GM12891 (cell line): ENCODE measurements around the gene PTN.

Source experiments
- POLR2AphosphoS5 ChIP-seq: IDR thresholded peaks from 2 replicates; pipeline ENCODE4 v1.6.1; 2011; ENCODE audit warnings: low read depth, low read length, control low read depth
- TAF1 ChIP-seq: IDR thresholded peaks from 2 replicates; pipeline ENCODE4 v1.6.1; 2011; ENCODE audit warnings: low read depth, low read length, control low read depth

GRCh38 chr7:137245890-137246289 is 97.6 kb downstream of the PTN start:
- TF ChIP-seq TAF1: no peak
- no peak for TF ChIP-seq POLR2AphosphoS5
